Sciatic nerve (tissue), 2 donors: ENCODE results near the gene SGSM2. TPM values are rescaled to one million over a fixed set of nuclear protein-coding genes. Genes with fewer than 3 reads are reported as not detected.

Source experiments
- ATAC-seq: fragments of 200-7000 bp; cut with Tn5 transposase; one replicate; pipeline ENCODE4 v1.9.1; 2020; ENCODE audit warnings: mild to moderate bottlenecking, moderate library complexity
- DNase-seq: peaks from one replicate; pipeline ENCODE4 v3.0.0-alpha.2; 2020; ENCODE audit warnings: low spot score
- intact Hi-C: fragments of 100-400 bp; cut with DNase I; formaldehyde crosslinking; loops from one replicate; pipeline ENCODE4 v1.14.2; 2022
- total RNA-seq: library from RNA; stranded (reverse); fragmentation: NEBNext Ultra II Directional; extraction: Animal tissue kit (Norgen Biotek cat#: 25700); gene quantifications from one replicate; pipeline ENCODE4 v1.2.1, GENCODE V29; 2021
- donor health status: DM: no; HTN: no; CAD: no.
- donor health status: DM: no; HTN: no; CAD: no.

Gene SGSM2
- total RNA-seq, 1 donor from 2014 or later: 59.3 TPM

DNA sequence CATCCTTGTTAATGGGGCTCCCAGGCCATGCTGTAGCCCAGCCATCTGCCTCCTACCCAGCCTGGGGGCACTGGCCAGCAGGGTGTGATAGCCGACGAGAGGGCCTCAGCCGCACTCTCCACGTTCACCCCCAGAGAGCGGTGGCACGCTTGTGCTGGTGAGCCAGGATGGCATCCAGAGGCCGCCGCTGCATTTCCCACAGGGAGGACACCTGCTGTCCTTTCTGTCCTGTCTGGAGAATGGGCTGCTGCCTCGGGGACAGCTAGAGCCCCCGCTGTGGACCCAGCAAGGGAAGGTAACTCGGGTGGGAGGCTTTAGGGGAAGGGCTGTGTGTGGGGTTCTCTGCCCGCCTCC lies 27.4 kb downstream of the SGSM2 start:
- ATAC-seq: no peak
- intact Hi-C loops: no loop called here
- no peak for DNase-seq

DNA sequence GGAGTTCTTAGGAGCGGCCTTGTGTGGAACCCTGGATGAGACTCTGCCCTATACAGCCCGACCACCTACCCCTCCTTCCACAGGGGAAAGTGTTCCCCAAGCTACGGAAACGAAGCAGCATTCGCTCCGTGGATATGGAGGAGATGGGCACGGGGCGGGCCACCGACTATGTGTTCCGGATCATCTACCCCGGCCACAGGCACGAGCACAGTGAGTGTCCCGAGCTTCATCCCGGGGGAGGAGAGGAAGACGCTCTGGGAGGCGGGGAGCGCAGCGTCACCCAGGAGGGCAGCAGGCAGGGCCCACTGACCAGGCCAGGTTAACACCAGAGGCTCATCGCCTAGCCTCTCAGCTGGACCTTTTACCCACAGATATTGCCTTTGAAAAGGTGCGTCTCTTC lies 27.8 kb downstream of the SGSM2 start:
- no peak for ATAC-seq
- intact Hi-C loops: no loop called here
- no peak for DNase-seq

DNA sequence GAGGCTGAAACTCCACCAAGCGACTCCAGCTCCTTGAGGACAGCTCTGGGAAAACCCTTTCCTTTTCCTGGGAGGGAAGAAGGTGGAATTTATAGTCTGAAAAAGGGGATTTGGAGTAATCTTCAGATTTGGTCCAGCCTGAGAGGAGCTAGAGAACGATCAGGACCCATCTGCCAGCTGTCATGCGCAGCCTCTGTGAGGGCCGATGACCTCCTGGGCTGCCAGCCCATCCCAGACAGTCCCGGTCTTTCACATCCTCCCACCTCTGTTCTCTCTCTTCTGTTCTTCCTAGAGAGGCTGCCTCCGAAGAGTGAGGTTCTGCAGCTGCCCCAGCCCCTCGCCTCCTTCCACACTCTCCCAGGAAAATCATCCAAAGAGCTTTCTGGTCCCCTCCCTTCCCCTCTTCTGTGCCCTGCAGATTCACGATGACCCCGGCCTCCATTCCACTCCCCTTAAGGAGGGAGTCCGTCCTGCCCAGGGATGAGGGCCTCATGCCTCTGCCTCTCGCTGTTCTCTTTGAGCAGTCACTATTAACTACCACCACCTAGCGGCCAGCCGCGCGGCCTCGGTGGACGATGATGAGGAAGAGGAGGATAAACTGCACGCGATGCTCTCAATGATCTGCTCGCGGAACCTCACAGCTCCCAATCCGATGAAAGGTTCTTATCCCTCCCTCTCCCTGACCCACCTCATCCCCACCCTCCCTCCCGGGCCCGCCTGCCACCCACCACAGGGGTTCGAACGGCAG lies 29.6 kb downstream of the SGSM2 start:
- no peak for DNase-seq
- intact Hi-C loops: no loop called here
- ATAC-seq: no peak

DNA sequence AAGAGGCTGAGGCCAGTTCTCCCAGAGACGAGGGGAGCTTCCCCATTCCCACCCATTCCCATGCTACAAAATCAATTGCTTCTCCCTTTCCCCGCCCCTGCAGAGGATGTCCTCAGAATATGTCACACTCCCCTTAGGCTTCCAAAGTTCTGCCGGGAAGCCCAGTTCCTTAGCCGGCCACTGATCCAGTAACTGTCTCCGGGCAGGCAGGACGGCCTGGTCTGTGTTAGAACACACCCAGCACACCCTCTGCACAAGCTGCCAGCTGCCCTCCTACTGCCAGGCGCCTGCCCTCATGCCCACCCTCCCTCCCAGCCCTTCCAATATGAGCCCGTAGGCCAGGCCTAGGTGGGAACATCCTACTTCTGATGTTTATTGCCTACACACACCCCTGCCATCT lies 31.1 kb downstream of the SGSM2 start:
- no peak for ATAC-seq
- DNase-seq: no peak
- intact Hi-C loops: no loop called here

DNA sequence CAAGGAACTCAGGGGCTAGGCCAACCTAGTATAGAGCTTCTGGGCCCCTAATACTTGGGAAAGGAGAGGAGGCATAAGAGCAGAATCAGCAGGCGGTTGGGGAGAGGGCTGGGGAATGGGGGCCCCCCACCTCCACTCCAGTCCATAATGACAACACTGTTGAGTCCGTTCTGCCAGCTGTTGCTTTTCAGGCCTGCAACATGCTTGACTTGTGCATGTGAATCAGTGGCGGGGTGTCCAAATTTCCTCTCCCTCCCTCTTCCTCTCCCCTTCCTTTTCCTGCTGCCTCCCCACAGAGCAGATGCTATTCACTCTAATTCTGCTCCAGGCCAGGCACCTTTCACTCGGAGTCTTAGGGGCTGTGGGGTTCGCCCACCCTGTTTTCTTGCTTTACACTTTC lies 31.7 kb downstream of the SGSM2 start:
- DNase-seq (no peak), ATAC-seq (no peak)
- intact Hi-C loops: no loop called here

DNA sequence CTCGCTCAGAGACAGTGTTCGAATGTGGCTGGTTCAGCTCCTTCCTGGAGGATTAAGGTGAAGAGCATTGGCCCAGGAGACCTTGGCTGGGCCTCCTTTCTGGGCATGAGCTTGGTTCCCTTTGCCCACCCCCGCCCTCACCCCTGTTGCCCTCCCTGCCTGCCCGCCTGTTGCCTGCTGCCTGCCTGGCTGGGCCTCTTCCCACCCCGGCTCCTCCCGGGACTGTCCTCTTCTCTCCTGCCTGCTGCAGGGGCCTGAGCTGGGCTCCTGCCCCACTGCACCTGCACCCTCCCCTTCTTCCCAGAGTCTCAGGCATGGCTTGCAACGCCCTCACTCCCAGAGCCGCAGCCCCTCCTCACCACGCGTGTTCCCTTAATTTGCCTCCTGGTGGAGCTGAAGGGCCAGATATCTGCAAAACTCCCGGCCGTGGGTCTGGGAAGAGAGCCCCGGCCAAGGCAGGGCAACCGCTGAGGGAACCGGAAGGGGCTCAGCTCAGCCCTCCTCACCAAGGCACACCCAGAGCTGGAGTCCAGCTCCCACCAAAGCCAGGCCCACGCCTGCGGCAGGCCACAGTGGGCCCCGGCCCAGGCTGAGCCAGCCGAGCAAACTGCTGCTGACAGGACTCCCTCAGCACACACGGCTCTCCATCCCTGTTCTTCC lies 32.4 kb downstream of the SGSM2 start:
- intact Hi-C loops: loop anchor here (5.0 kb wide), 1 partner anchor 218 kb away; no protein-coding TSS in a partner anchor
- peak; percentile 19 for ATAC-seq
- no peak for DNase-seq

DNA sequence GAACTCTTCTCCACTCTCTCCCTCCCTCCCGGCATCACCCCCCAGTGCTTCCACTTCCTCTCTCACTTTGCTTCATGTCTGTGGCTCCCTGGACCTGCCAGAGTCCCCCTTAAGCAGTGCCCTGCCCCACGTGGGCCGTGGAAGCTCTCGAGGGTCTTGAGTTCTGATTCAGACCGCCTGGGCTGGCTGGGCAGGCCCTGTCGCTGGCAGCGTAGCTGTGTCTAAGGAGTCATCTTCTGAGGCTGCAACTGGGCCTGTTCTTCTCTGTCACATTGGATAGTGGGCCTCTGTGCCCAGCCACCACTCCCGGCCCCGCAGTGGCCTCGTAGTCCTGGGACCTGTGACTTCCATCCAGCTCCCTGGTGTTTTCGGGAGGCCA lies 32.9 kb downstream of the SGSM2 start:
- no peak for DNase-seq
- intact Hi-C loops: loop anchor here (5.0 kb wide), 1 partner anchor 217 kb away; no protein-coding TSS in a partner anchor
- no peak for ATAC-seq

DNA sequence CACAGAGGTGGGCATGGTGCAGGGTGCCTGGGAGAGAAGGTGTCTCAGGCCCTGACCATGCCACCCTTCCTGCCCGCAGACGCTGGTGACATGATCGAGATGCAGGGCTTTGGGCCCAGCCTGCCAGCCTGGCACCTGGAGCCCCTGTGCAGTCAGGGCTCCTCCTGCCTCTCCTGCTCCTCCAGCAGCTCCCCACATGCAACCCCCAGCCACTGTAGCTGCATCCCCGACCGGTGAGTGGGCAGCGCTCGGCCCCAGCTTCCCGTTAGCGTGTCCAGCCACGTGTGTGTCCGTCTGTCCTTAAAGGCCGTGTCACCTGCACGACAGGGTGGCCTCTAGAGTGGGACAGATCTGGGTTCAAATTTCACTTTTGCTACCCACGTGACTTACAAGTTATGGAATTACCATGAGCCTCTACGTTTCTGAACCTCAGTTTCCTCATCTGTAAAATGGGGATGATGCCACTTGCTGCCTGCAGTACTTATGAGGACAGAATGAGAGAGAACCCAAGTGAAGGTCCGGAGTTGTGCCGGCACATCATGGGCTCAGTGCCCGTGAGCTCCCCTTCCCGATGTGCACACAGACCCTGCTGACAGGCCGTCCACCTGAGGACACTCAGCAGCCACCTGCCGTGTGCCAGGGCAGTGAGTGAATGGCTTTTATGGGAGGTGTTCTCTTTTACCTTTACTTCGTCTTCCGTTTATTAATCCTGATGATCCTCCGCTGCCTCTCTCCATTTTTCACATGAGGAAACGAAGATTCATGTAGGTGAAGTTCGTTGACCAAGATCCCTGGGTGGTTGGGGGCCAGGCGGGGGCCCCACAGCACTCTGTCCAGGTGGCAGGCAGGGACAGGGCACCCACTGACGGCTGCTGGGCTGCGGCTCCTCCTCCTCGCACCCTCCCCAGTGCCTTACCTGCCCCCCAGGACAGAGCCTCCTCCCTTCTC lies 34.2 kb downstream of the SGSM2 start:
- ATAC-seq: no peak
- intact Hi-C loops: loop anchor here (5.0 kb wide), 1 partner anchor 216 kb away; no protein-coding TSS in a partner anchor

DNA sequence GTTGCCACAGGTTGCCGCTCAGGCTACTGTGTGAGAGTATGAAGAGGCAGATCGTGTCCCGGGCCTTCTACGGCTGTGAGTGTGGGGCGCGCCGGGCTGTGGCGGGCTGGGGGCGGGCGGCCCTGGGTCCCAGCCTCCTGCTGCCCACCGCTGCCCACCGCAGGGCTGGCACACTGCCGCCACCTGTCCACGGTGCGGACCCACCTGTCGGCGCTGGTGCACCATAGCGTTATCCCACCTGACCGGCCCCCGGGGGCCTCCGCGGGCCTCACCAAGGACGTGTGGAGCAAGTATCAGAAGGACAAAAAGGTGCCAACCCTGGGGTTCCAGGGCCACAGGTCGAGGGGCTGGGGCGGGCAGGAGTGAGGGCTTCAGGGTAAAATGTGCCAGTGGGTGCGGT lies 34.9 kb downstream of the SGSM2 start:
- intact Hi-C loops: loop anchor here (5.0 kb wide), 1 partner anchor 215 kb away; no protein-coding TSS in a partner anchor
- ATAC-seq (no peak), DNase-seq (no peak)

More for the DNA sequence above, 34.2 kb downstream of the SGSM2 start:
- DNase-seq: no peak

DNA sequence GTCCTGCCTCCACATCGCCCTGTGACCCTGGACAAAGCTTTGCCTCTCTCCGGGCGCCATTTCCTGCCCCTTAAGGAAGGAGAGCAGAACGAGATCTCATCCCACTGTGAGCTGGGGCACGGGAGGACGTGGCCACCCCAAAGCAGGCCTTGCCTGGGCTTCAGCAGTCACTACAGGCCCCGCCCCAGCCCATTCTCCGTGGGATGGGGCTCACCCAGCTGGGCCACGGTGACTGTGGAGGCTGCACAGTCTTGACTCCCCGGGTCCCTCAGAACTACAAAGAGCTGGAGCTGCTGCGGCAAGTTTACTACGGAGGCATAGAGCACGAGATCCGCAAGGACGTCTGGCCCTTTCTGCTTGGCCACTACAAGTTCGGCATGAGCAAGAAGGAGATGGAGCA lies 35.4 kb downstream of the SGSM2 start:
- ATAC-seq (no peak), DNase-seq (no peak)
- intact Hi-C loops: loop anchor here (5.0 kb wide), 1 partner anchor 215 kb away; no protein-coding TSS in a partner anchor

DNA sequence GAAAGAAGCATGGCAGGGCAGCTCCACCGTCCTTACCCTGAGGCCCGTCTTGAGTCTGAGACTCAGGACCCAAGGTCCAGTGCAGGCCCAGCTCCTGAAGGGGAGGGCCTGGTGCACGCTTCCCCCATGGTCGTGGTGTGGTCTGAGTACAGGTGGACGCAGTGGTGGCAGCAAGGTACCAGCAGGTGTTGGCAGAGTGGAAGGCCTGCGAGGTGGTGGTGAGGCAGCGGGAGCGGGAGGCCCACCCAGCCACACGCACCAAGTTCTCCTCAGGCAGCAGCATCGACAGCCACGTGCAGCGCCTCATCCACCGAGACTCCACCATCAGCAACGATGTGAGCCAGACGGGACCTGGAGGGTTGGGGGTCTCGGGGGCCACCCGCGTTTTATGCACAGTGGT lies 35.9 kb downstream of the SGSM2 start:
- ATAC-seq (no peak), DNase-seq (no peak)
- intact Hi-C loops: loop anchor here (5.0 kb wide), 1 partner anchor 214 kb away; no protein-coding TSS in a partner anchor

DNA sequence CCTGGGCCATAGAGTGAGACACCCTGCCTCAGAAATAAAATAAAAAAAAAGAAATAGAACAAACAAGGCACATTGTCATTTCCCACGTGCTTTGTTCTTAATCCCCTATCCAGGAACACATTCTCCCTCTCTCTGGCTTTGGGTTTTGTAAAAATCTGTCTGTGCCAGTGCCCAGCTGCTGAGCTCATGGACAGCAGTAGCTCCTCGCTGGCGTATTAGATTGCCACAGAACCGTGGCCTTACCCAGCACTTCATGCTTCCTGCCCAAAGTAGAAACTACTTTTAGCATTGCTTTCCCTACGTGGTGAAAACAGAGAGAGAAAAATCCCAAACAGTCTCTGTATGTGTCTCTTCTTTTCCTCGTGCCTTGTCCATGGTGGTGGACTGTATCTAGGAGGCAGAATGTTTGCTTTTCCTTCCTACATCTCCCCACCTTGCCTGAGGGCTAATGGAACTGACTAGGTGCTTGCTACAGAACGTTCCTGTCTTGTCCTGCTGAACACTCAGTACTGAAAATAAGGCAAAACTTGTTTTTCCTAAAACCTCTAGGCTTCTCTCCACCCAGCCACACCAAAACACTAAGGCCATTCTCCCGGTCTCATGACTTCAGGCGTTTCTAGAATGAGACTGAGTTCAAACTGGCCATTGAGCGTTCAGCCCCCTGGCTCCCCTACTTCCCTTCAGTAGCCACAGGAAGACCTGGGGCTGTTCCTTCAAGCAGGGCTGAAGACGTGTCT lies 37.4 kb downstream of the SGSM2 start:
- ATAC-seq (no peak), DNase-seq (no peak)
- intact Hi-C loops: loop anchor here (5.0 kb wide), 2 partner anchors 43 to 213 kb away; no protein-coding TSS in a partner anchor

DNA sequence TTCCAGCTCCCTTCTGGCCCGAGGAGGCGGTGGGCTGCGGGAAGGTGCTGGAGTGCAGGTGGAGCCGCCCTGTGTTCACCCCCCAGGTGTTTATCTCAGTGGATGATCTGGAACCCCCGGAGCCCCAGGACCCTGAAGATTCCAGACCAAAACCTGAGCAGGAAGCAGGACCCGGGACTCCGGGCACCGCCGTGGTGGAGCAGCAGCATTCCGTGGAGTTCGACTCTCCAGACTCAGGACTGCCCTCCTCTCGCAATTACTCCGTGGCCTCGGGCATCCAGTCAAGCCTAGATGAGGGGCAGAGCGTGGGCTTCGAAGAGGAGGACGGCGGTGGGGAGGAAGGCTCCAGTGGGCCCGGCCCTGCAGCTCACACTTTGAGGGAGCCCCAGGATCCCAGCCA lies 38.1 kb downstream of the SGSM2 start:
- intact Hi-C loops: loop anchor here (5.0 kb wide), 1 partner anchor 42 kb away; no protein-coding TSS in a partner anchor
- ATAC-seq (no peak), DNase-seq (no peak)

DNA sequence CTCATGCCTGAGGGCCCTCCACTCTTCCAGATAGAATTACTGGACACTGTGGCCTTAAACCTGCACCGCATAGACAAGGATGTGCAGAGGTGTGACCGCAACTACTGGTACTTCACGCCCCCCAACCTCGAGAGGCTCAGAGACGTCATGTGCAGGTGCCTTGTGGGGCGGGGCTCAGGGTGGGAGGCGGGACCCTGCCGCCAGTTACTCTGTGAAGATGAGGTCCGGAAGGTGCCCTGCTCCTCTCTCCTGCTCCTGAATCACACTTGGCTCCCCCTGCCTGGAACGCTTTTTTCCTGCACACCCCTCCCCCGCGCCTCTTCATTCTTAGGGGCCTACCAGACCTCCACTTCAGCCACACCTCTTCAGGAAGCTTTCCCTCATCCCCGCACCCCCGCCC lies 38.8 kb downstream of the SGSM2 start:
- intact Hi-C loops: loop anchor here (5.0 kb wide), 1 partner anchor 41 kb away; no protein-coding TSS in a partner anchor
- DNase-seq: no peak
- ATAC-seq: no peak

DNA sequence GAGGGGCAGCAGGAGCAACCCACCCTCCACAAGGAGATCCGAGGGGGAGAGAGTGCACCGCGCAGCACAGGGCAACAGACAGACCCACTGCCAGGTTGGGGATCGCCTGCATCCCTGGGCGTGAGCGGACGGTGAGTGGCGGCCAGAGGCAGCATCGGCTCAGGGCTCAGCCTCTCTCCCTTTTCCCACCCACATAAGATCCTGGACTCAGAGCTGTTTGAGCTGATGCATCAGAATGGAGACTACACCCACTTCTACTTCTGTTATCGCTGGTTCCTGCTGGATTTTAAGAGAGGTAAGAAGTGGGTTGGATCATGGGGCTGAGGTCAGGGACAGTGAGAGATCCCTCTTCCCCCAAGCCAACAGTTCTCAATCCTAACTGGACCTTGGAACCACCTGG lies 40.4 kb downstream of the SGSM2 start:
- intact Hi-C loops: loop anchor here (5.0 kb wide), 1 partner anchor 40 kb away; no protein-coding TSS in a partner anchor
- DNase-seq: no peak

DNA sequence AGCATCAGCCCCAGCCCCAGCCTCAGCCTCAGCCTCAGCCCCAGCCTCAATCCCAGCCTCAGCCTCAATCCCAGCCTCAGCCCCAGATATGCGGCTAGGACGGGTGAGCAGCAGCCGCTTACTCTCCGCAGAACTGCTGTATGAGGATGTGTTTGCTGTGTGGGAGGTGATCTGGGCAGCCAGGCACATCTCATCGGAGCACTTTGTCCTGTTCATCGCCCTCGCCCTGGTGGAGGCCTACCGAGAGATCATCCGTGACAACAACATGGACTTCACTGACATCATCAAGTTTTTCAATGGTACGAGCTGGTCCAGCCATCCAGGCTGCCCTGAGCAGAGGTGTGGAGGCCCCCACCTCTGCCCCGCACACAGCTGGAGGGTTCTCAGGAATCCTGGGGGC lies 41.6 kb downstream of the SGSM2 start:
- intact Hi-C loops: loop anchor here (5.0 kb wide), 1 partner anchor 38 kb away; no protein-coding TSS in a partner anchor

More for the DNA sequence above, 40.4 kb downstream of the SGSM2 start:
- ATAC-seq: no peak

DNA sequence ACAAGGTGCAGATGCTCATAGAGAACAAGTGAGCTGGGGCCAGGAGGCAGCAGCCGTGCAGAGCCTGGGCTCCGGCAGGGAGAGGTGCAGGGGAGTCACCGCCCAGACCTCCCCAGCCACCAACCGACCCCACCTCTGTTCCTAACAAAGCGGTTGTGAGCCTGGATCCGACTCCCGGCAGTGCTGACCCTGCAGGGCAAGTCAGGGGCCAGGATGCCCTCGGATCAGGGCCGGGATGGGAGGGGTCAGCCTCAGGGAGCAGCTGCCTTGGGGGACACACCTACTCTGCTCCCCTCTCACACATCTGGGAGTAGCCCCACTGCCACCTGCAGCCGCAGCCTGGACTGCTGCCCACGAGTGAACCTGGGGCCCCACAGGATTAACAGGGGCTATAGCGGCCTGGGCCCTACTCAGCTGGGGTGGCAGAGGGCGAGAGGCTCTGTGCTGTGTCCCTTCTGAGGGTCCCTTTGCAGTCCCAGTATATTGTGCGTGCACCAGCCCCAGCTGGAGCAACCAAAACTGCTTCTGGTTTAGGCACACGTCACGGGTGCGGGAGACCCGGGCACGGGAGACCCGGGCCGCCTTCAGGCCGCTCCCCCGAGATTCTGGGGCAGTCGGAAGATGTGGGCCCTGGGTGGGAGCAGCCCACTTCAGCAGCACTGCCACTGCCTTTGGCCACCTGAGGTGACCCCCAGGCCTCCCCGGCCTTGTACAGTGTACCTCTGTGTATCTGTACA lies 42.4 kb downstream of the SGSM2 start:
- ATAC-seq (no peak), DNase-seq (no peak)
- intact Hi-C loops: loop anchor here (5.0 kb wide), 1 partner anchor 38 kb away; no protein-coding TSS in a partner anchor

More for the DNA sequence above, 41.6 kb downstream of the SGSM2 start:
- DNase-seq: no peak
- ATAC-seq: no peak
